Fibroblast of skin of right quadriceps (primary cell): ENCODE measurements around the gene KCTD5.

Source experiments
- DNase-seq: peaks from one replicate; pipeline ENCODE4 v3.0.0-alpha.2; 2013

KCTD5 gene

GRCh38 chr16:2752850-2753732, 70.8 kb downstream of the KCTD5 start:
- DNase-seq = peak; percentile 82

- no peak for DNase-seq
Observed at GRCh38 chr16:2753733-2754020, 71.4 kb downstream of the KCTD5 start.

- DNase-seq = no peak
Observed at GRCh38 chr16:2755158-2755557, 72.8 kb downstream of the KCTD5 start.

- DNase-seq = no peak
Observed at GRCh38 chr16:2756288-2757015, 74.1 kb downstream of the KCTD5 start.

GRCh38 chr16:2757344-2757743, 75.0 kb downstream of the KCTD5 start:
- no peak for DNase-seq
